Measurements from ENCODE around the gene YRDC.

DNA sequence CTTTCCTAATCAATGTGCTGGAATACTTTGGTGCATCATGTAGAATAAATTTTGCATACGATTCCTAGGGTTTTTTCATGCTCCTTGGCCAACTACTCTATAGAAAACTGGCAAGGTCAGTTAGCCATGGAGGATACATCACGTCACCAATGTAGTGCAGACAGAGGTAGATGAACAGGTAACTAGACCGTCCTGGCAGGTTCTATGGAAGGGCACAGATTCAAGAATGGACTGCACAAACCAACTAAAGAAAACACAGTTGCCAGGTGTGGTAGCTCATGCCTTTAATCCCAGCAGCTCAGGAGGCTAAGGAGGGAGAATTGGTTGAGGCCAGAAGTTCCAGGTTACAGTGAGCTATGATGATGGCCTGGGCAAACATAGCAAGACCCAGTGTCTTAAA, 41.5 kb upstream of the YRDC start:
- TF ChIP-seq, protein P1, sequence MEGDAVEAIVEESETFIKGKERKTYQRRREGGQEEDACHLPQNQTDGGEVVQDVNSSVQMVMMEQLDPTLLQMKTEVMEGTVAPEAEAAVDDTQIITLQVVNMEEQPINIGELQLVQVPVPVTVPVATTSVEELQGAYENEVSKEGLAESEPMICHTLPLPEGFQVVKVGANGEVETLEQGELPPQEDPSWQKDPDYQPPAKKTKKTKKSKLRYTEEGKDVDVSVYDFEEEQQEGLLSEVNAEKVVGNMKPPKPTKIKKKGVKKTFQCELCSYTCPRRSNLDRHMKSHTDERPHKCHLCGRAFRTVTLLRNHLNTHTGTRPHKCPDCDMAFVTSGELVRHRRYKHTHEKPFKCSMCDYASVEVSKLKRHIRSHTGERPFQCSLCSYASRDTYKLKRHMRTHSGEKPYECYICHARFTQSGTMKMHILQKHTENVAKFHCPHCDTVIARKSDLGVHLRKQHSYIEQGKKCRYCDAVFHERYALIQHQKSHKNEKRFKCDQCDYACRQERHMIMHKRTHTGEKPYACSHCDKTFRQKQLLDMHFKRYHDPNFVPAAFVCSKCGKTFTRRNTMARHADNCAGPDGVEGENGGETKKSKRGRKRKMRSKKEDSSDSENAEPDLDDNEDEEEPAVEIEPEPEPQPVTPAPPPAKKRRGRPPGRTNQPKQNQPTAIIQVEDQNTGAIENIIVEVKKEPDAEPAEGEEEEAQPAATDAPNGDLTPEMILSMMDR (IDR thresholded peaks at IDR 0.05) = no peak
- TF ChIP-seq POLR2AphosphoS5 (IDR thresholded peaks at IDR 0.05) = no peak

All from breast epithelium (tissue), 3 donors.